KBM-7 (cell line): ENCODE measurements around the gene PCOLCE2.

Experiments
- DNase-seq: peaks from one replicate; pipeline ENCODE4 v3.0.0-alpha.2; 2015
- in situ Hi-C: fragments of 300-500 bp; cut with MboI; formaldehyde crosslinking; loops from 2 replicates; pipeline ENCODE4 v1.14.3; 2020; ENCODE audit warnings: low sequenced_read_pairs, low pct_unique_long_range_greater_than_20kb, mixed read lengths

PCOLCE2 gene

GRCh38 chr3:142839831-142840230 lies 49.1 kb downstream of the PCOLCE2 start:
- in situ Hi-C loops, result no loop called here
- DNase-seq, result no peak

- no peak for DNase-seq
- in situ Hi-C loops, result no loop called here
Observed at GRCh38 chr3:142837526-142837925, 51.4 kb downstream of the PCOLCE2 start.

- in situ Hi-C loops, result no loop called here
- DNase-seq, result peak; percentile 84
Observed at GRCh38 chr3:142828703-142829305, 60.1 kb downstream of the PCOLCE2 start.

DNA sequence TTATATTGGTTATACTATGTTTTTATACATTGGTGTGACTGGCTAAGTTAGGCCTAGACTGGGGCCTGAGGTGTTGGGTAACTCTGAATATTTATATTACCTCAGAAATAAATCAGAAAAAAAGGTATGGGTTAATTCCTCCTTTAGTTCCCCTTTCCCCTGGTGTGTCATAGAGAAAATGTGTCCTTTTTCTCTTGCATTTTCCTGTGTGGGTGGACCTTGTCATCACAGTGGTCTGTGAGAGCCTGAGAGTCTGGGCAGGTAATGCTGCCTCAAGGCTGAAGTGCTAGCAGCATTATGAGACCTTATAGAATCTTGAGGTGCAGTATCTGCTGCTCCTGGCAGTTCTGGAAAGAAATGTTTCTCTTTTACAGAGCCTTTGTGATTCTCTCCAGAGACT lies 69.7 kb downstream of the PCOLCE2 start:
- in situ Hi-C loops, result no loop called here
- DNase-seq, result no peak

DNA sequence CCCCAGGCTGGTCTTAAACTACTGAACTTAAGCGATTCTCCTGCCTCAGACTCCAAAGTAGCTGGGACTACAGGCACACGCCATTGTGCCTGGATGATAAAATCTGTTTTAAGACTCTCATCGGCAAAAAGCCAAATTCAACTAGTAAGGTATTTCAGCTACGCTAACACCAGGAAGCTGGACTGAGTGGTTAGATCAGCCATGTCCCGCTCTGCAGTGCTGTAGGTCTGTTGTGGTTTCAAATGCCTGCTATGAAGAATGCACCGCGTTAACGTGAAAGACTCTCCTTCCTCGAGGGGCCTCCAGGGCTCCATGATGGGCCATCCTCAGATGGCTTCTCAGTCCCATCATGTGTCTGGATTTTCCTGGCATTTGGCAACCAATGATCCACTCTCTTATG lies 70.2 kb downstream of the PCOLCE2 start:
- no peak for DNase-seq
- in situ Hi-C loops, result no loop called here

GRCh38 chr3:142817897-142818296 lies 71.0 kb downstream of the PCOLCE2 start:
- no peak for DNase-seq
- in situ Hi-C loops, result no loop called here

- DNase-seq, result no peak
- in situ Hi-C loops, result no loop called here
Observed at GRCh38 chr3:142817356-142817755, 71.5 kb downstream of the PCOLCE2 start.

- DNase-seq, result no peak
- in situ Hi-C loops, result no loop called here
Observed at GRCh38 chr3:142815803-142816202, 73.1 kb downstream of the PCOLCE2 start.

GRCh38 chr3:142809259-142809658 lies 79.6 kb downstream of the PCOLCE2 start:
- in situ Hi-C loops, result no loop called here
- DNase-seq, result no peak

GRCh38 chr3:142808103-142808917 lies 80.6 kb downstream of the PCOLCE2 start:
- no peak for DNase-seq
- in situ Hi-C loops, result no loop called here

DNA sequence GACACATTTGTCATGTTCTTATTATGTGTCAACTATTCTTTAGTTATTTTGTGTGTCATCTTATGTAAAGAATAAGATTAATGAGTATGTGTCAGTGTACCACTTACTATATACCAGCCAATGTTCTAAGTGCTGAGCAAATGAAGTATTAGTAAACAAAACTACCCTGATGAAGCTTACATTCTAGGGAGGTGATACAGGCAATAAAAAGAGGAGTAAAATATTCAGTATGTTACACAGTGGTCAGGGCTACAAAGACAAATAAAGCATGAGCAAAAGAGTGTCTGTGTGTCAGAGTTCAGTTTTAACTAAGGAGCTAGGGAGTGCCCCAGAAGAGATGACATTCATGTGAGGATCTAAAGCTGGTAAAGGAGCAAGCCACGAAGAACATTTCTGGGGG lies 86.0 kb downstream of the PCOLCE2 start:
- in situ Hi-C loops, result no loop called here
- no peak for DNase-seq

DNA sequence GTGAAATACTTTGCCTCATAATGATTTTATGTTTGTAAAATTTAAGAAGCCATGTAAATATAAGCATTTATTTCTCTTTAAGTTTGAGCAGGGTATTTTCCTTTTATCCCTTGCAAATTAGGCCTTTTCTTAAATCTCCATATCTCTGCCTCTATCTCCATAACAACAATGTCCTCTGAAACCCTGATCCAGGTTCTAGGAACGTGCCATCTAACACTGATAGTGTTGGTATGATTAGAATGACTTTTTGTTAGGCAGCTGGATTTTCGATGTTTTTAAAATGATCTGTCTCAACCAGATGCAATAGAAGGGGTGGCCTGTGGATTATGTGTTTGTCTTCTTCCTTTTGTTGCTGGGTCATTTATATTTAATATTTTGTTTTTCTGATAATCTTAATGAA lies 87.1 kb downstream of the PCOLCE2 start:
- no peak for DNase-seq
- in situ Hi-C loops, result no loop called here

GRCh38 chr3:142796823-142797222 lies 92.1 kb downstream of the PCOLCE2 start:
- in situ Hi-C loops, result no loop called here
- DNase-seq, result peak; percentile 43

GRCh38 chr3:142795332-142795731 lies 93.6 kb downstream of the PCOLCE2 start:
- in situ Hi-C loops, result no loop called here
- no peak for DNase-seq

GRCh38 chr3:142794508-142794907 lies 94.4 kb downstream of the PCOLCE2 start:
- DNase-seq, result no peak

DNA sequence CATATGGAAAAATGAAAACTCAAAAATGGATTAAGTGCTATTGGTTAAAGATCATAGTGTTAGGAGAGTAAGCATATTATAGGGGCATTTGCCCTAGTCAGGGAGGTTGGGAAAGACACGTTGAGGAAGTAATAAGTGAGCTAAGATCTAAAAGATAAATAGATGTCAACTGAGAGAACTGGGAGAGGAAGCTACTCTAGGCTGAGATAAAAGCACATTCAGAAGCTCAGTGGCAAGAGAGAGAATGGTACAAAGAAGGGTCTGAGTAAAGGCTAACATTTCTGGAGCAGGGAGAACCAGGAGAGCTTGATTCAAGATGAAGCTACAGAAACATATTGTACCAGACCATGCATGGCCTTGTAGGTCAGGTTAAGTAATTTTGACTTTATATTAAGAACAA lies 101.2 kb downstream of the PCOLCE2 start:
- DNase-seq, result peak; percentile 68

More at GRCh38 chr3:142794508-142794907, 94.4 kb downstream of the PCOLCE2 start:
- in situ Hi-C loops, result no loop called here

GRCh38 chr3:142785996-142786395 lies 102.9 kb downstream of the PCOLCE2 start:
- DNase-seq, result no peak
- in situ Hi-C loops, result no loop called here

More for the DNA sequence above, 101.2 kb downstream of the PCOLCE2 start:
- in situ Hi-C loops, result no loop called here

DNA sequence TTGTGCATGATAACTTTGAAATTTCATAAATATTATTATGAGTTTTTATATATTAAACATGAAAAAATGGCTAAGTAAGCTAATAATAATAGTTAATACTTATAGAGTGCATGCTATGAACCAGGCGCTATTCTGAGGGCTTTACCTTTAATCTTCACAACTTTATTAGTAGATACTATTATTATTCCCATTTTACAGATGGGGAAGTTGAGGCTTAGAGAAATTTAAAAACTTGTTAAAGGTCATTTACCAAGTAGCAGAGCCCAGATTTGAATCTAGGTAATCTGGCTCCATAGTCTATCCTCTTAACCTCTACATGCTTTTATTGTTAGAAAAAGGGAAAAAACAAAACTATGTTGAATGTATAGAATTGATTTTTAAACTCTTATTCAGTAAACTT lies 104.7 kb downstream of the PCOLCE2 start:
- DNase-seq, result no peak
- in situ Hi-C loops, result no loop called here

DNA sequence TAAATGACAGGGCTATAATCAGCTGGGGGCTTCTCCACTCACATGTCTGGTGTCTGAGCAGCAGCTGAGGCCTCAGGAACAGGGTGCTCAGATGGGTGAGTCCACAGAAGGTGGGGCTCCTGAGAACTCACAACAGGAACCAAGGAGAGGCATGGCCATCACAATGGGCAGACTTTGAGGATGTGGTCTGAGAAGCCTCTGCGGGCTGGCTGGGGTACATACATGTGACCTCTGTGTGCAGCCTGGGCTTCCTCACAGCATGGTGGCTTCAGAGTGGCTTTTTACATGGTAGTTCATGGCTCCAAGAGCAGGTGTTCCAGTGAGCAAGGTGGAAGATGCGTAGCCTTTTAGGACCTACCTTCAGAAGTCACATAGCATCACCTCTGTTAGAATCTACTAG lies 106.3 kb downstream of the PCOLCE2 start:
- no peak for DNase-seq
- in situ Hi-C loops, result no loop called here

- no peak for DNase-seq
- in situ Hi-C loops, result no loop called here
Observed at GRCh38 chr3:142779591-142779990, 109.3 kb downstream of the PCOLCE2 start.

- DNase-seq, result no peak
- in situ Hi-C loops, result no loop called here
Observed at GRCh38 chr3:142778541-142778940, 110.3 kb downstream of the PCOLCE2 start.
